Subcutaneous adipose tissue (tissue), 4 donors: ENCODE data around the gene PIP4K2C. TPM values are rescaled to one million over a fixed set of nuclear protein-coding genes. Genes with fewer than 3 reads are reported as not detected.

ENCODE experiments used
- total RNA-seq, 4 donors: library from RNA; depleted of rRNA; stranded (reverse); fragments of >200 nt; gene quantifications; one replicate each; pipeline ENCODE4 v1.1.0, GENCODE V29; 2016
- TF ChIP-seq, protein P1 (sequence below): fragments of 450-650 bp; IDR thresholded peaks from one replicate; pipeline ENCODE4 v1.5.1; 2016; ENCODE audit warnings: low read depth, mild to moderate bottlenecking, control low read depth, antibody characterized with exemption, moderate library complexity

Gene PIP4K2C
- total RNA-seq, 4 donors from 2014 or later: 10.7 to 13.2 (median 11.9) TPM

DNA sequence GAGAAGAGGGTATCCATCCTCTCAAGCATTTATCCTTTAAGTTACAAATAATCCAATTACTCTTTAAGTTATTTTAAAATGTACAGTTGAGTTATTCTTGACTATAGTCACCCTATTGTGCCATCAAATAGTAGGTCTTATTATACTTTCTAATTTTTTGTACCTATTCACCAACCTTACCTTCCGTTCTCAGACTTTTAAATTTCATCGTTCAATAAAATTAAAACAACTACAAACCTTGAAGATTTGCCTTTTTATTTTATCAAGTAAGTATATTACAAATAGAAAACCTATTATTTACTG lies 43.0 kb upstream of the PIP4K2C start:
- TF ChIP-seq, protein P1, sequence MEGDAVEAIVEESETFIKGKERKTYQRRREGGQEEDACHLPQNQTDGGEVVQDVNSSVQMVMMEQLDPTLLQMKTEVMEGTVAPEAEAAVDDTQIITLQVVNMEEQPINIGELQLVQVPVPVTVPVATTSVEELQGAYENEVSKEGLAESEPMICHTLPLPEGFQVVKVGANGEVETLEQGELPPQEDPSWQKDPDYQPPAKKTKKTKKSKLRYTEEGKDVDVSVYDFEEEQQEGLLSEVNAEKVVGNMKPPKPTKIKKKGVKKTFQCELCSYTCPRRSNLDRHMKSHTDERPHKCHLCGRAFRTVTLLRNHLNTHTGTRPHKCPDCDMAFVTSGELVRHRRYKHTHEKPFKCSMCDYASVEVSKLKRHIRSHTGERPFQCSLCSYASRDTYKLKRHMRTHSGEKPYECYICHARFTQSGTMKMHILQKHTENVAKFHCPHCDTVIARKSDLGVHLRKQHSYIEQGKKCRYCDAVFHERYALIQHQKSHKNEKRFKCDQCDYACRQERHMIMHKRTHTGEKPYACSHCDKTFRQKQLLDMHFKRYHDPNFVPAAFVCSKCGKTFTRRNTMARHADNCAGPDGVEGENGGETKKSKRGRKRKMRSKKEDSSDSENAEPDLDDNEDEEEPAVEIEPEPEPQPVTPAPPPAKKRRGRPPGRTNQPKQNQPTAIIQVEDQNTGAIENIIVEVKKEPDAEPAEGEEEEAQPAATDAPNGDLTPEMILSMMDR: no peak

DNA sequence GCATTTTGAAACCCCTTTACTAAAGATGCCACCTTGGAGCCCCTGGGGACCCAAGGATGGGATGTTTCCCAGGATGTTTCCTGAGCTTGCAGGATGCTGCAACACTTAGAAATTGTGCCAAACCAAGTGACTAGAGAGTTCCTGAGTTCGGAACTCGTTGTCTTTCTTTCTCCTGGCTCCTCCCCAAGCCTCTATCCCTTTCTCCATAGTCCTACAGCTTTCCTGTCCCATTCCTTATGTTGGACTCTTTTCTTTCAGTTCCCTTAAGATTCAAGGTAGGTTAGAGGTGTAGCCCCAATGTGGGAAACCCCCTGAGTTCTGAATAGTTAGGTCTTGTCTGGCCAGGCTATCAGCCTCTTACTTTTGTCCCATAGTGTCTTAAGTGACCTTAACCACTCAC lies 42.5 kb upstream of the PIP4K2C start:
- TF ChIP-seq, protein P1: no peak

DNA sequence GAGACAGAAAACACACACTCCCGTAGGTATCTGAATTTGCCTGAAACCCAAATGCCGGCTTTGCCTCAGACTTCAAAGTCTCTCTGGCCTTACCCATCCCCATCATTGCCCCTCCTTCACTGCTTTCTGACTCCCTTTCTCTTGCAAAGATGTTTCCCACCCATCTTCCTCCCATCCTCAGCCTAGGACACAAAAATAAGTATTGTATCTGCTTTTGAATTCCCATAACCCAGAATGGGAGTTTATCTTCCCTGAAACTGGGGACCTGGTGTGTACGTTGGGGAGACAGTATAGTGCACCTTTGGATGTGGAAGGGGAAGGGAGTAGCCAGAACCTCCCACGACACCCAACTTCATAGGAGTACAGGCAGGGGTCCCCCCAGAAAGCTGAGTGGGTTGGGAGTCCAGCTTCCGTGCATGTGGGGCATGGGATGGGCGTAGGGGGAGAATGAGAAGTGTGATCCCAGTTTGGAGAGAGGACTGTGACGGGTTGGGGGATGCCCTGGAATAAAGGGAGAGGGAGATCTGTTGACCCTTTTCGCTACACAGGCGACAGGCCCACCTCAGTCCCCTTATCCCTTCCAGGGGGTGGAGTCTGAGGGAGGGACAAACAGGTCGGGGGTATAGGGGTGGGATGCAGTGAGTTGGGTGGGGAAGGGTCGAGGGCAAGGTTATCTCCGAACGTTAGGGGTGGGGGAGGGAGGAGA lies 41.6 kb upstream of the PIP4K2C start:
- TF ChIP-seq, protein P1: no peak

DNA sequence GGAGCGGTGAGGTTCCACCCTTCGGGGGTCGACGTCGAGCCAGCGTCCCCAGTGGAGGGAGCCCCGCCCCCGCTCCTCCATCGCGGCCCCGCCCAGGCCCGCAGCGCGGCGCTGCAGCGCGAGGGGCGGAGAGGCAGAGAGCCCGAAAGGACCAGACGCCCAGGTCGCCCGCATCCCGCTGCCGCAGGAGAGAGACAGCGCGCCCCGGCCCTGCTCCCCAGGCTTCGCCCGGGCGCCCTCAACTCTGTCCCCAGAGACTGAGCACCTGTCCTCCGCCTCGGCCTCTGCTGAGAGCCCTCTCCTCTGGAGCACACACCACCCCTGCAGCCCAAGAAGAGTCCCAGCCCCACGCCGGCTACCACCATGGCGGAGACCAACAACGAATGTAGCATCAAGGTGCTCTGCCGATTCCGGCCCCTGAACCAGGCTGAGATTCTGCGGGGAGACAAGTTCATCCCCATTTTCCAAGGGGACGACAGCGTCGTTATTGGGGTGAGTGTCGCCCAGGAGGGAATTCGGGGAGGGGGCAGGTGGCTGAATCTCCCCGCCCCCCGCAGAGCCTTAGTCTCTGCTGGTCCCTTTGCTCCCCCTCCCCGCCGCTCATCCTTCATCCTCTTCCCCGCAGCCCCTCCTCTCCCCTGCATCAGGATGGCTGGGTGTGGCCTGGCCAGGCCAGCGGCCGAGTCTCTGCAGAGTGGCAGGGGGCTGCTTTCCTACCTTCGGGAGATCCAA lies 40.9 kb upstream of the PIP4K2C start, which contains the start of gene KIF5A:
TSS of gene KIF5A (plus strand) at position 136 of the 732 bp plus-strand sequence. CDS start at position 364, 228 bp downstream.
- TF ChIP-seq, protein P1: no peak

DNA sequence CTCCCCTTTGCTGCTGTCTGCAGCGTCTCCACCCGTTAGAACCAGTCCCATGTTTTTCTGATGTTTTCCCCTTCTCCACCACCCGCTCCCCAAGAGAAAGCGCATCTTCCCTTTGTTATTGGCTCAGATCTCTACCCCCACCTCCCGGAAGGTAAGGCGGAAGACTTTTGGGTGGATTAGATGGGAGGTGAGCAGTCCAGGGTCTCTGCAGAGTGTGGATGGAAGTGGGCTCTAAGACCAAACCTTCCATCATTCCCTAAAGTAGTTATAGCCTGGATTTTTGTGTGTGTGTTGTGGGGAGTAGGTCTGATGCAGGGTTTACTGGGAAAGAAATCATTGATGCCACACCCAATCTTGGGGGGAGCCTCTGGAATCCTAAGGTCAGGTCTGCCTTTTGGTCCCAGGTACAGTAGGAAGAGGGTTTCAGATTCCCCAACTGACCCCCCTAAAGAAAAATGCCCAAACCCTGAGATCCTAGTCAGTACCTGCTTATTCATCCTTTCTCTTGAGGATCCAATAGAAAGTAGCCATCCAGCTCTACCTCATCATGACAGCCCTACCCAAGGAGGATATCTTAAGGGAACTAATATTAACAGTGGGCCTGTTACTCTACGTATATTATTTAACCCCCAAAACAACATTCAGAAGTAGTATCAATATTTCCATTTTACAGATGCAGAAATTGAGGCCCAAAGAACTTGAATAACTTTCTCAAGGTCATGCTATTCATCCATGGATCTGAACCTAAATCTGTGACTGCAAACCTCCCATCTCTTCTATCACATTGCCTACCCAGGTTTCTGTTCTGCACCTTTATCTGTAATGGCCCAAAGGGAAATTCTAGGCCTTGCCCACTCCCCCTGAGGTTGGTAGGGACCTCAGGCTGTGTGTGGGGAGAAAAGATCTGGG lies 40.1 kb upstream of the PIP4K2C start:
- TF ChIP-seq, protein P1: no peak

DNA sequence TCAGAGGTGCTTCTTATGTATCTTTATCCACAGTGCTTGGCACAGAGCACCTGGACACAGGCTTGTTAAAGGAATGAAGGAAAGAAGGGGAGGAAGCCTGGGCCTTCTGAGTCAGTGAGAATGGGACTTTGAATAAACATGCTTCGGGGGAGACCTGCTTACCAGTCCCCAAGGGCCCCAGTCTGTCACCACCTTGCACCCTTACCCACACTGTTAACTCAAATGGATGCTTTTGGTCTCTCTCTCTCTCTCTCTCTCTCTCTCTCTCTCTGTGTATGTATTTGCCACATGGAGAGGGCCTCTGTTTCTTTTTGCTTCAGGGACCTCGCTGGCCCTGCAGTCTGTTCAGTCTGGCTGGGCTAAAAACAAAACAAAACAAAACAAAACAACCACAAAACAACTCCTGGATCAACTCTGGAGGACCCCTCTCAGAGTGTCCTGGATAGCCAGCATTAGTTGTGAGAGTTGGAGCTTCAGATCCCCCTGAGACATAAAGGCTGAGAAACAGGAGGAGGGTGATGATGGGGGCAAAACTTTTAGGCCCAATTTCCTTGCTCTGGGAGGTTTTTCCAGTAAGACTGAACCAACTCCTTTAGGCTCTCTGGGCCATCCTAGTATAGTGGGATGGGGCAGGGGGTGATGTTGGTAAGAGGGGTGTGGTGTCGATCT lies 39.2 kb upstream of the PIP4K2C start:
- TF ChIP-seq, protein P1: no peak
